CD4-positive, alpha-beta T cell treated with Interleukin-10 for 1 hour (primary cell): ENCODE measurements around the gene APIP.
A peak's percentile ranks its signal among the peaks of the same experiment; 100 is the strongest.

ENCODE experiments used
- DNase-seq: peaks from one replicate; pipeline ENCODE4 v3.0.0-alpha.2; 2020

Gene APIP, protein sequence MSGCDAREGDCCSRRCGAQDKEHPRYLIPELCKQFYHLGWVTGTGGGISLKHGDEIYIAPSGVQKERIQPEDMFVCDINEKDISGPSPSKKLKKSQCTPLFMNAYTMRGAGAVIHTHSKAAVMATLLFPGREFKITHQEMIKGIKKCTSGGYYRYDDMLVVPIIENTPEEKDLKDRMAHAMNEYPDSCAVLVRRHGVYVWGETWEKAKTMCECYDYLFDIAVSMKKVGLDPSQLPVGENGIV

GRCh38 chr11:34916015-34916842, at the start of gene APIP, which contains the start of gene PDHX:
TSS of gene APIP (minus strand) at chr11:34916379. CDS start at chr11:34916284, 95 bp downstream.
TSS of gene PDHX (plus strand) at chr11:34916618. CDS start at chr11:34916656, 38 bp downstream.
- peak; percentile 94 for DNase-seq

DNA sequence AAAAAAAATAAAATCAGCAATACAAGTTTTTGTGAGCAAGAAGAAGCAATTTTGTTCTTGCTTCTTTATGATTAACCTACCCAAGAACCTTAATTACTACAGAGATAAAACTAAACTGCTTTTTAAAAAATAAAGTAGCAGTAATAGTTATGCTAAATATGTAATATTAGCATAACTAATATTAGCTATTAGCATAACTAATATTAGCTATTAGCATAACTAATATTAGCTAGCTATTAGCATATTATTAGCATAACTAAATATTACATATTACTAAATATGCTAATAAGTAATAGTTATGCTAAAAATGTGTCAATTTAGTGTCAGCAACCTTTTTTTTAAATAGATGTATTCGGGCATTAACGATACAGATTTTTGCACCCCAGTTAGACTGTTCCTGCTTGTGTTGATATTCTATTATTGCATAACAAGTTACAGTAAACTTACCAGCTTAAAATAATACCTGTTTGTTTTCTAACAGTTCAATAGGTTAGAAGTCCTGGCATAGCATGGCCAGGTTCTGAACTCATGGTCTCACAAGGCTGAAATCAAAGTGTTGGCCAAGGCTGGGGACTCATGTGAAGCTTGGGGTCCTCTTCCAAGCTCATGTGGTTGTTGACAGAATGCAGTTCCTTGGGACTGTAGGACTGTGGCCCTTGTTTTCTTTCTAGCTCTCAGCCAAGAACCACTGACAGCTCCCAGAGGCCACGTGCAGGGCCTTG, 48.6 kb upstream of the APIP start:
- no peak for DNase-seq

- no peak for DNase-seq
Observed at GRCh38 chr11:34963351-34963750, 47.2 kb upstream of the APIP start.

DNA sequence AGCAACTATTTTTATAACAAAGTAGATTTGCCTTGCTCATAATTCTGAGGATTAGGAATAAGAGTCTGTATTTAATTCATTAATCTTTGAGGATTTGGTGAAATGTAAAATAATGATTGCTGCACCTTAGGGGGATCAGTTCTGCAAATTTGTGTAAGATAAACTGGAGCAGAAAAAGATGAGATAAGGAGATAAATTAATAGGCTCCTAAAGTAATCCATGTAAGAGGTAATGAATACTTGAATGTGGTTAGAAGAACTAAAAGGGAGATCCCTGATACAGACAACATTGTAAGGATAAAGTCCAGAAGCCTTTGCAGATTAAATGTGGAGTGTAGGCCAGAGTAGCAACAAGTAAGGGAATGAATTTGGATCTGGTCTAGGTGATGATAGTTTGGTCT, 45.9 kb upstream of the APIP start:
- no peak for DNase-seq

DNA sequence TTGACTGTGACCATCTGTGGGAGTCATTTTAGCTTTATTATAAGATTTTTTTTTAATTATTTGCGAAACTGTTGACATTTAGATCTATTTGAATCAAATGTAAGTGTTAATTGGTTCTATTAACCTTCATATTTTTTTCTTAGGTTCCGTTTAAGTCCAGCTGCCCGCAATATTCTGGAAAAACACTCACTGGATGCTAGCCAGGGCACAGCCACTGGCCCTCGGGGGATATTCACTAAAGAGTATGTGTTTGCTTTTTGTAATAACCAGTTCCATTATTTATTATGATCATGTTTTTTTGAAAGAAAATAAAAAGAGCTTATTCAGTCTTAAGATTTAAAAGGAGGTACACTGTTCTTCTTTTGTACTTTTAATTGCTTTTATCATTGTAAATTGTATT, 44.1 kb upstream of the APIP start:
- DNase-seq = no peak

DNA sequence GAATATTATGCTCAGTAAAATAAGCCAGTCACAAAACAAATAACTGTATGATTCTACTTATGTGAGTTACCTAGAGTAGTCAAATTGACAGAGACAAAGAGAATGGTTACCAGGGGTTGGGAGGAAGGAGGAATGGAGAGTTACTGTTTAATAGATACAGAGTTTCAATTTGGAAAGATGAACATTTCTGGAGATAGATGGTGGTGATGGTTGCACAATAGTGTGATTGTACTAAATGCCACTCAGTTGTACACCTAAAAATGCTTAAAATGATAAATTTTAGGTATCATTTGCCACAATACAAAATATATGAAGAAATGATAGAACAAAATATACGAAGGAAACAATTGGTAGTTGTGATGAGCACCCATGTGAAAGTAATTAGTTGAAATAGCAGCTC, 43.6 kb upstream of the APIP start:
- no peak for DNase-seq

- no peak for DNase-seq
Observed at GRCh38 chr11:34957606-34958005, 41.4 kb upstream of the APIP start.

- no peak for DNase-seq
Observed at GRCh38 chr11:34957206-34957605, 41.0 kb upstream of the APIP start.

- no peak for DNase-seq
Observed at GRCh38 chr11:34953955-34954354, 37.8 kb upstream of the APIP start.

DNA sequence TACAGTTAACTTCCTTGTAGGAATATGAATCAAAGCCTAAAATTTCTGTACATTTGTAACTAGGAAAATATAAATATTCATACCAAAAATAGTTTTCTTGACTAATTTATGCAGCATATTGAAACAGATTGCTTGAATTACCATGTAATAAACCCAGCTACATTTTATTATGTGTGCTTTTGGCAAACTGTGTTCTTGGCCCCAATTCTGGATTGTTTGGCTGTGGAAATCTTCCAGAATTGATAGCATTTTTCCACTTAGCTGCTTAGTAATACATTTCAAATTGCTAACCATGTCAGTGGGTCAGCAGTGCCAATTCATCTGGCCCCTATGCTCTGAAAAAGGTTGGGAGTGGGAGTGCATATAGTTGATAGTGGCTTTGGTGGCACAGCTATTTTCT, 32.5 kb upstream of the APIP start:
- DNase-seq = no peak

DNA sequence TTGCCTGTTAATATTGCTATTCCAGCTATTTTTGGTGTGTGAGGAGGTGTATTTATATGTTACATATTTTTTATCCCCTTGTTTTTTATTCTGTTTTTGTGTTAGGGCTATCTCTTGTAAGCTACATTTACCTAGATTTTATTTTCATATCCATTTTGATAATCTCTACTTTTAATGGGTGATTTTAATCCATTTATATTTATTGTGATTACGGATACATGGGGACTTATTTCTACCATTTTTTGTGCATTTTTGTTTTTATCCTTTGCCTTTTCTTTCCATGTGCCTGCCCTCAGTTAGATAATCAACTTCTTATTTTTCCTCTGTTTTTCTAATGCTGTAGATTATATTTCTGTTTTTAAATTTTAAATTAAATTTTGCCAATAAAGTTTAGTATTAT, 28.5 kb upstream of the APIP start:
- no peak for DNase-seq

GRCh38 chr11:34941688-34942087, 25.5 kb upstream of the APIP start:
- DNase-seq = no peak

GRCh38 chr11:34940026-34940677, 24.0 kb upstream of the APIP start:
- DNase-seq = no peak

GRCh38 chr11:34938611-34939010, 22.4 kb upstream of the APIP start:
- DNase-seq = no peak

- no peak for DNase-seq
Observed at GRCh38 chr11:34936945-34937629, 20.9 kb upstream of the APIP start.

DNA sequence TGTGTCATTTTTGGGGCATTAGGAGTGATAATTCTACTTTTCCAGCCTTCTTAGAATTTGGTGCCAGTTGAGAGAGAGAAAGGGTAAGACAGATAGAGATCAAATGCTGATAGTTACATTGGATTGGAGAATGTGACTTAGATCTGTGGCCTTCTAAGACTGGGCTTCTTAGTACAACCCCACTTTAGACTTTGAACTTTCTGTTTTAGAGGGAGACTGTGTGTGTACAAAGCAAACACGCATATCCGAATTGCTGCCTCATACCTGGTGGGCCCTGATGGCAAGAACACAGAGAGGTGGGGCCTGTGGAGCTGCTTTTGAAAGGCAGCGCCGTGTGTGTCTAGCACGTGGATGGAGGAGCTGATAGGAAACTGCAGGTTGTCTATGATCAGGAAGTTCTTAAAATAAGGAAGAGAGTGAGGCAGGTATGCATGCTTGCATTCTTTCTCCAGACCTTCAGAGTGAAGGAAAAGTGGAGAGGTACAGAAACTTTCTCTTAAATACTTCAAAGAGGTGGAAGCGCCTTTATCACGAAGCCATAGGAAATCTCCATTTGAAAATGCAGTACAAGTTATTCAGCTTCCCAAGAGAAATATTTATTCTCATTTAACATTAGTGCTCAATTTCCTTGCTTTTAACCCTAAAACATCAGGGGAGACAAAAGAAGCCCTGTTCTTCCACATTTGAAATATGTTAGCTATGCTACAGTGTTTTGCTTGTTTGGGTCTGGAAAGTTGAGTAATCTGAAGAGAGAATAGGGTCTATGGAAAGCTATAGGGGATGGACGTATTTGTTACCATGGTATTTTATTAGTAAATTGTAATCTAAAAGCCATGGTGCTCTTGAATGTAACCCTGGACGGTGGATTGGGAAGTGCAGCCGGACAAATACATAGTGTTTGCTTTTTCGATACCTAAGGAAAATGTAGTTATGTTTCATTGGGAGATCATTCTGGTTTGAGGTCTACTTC, 13.9 kb upstream of the APIP start:
- no peak for DNase-seq

GRCh38 chr11:34928960-34929680, 12.9 kb upstream of the APIP start:
- no peak for DNase-seq

- no peak for DNase-seq
Observed at GRCh38 chr11:34928268-34928959, 12.2 kb upstream of the APIP start.

DNA sequence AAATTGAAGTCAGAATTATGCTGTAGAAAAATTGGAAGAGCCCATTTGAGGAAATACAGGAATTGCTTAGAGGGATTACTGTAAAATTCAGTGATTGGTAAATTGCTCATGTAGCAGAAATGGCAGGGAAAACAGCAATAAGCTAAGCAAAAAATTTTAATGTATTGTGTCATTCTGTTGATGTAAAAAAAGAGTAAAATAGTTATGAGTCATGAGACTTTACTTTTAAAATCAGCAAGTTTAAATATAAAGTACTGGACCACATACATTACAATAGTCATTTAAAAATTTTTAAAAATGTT, 10.6 kb upstream of the APIP start:
- no peak for DNase-seq
